ENCODE measurements around the gene CEP104.

- TF ChIP-seq CTCF (IDR thresholded peaks at IDR 0.05 in 8 of 11, conservative IDR thresholded peaks at IDR 0.05 in 3 of 11) (no peak), POLR2A (IDR thresholded peaks at IDR 0.05) (no peak)
Observed at GRCh38 chr1:3904843-3905185, 47.8 kb upstream of the CEP104 start.

Measured in spleen (tissue), 7 donors.